ENCODE measurements around the gene C2orf92. TPM values are rescaled to one million over a fixed set of nuclear protein-coding genes. Genes with fewer than 3 reads are reported as not detected.
A peak's percentile ranks its signal among the peaks of the same experiment; 100 is the strongest.
"Not testable (repeated sequence)": the region's sequence is repeated elsewhere in the genome, so short reads cannot be mapped to it uniquely, and the experiment has no call there.

Gene C2orf92
- 2.0 TPM for polyA plus RNA-seq (2013, experiment 1 of 2)
- 2.6 TPM for polyA plus RNA-seq (2013, experiment 2 of 2)

- Histone ChIP-seq H3K4me1 (ENCODE audit: insufficient read depth, low read length) (peaks cover 5% of the 10 kb centered on the region; the same call in 1 of the 2 replicates), H3K9ac (ENCODE audit: low read depth, low read length) (no peak within 1 kb of the TSS), H3K4me3 (ENCODE audit: low read length) (no peak within 1 kb of the TSS), H3K27ac (ENCODE audit: low read depth, low read length) (no peak within 1 kb of the TSS), H3K27me3 (ENCODE audit: insufficient read depth, low read length) (no peaks in the 10 kb centered on the region), H3K36me3 (ENCODE audit: insufficient read depth, low read length) (no peaks in the 10 kb centered on the region), H3K9me3 (ENCODE audit: insufficient read depth, low read depth, low read length) (no peaks in the 10 kb centered on the region)
- 95% methylated on average over 6 of the region's 6 CpGs for WGBS
Measured at GRCh38 chr2:97669448-97669847, at the start of gene C2orf92. TSS of gene C2orf92 (plus strand) at chr2:97669713. CDS start at chr2:97669789, 76 bp downstream.

- not testable (repeated sequence) for H3K9ac ChIP-seq (ENCODE audit: low read depth, low read length); H3K9me3 ChIP-seq (ENCODE audit: insufficient read depth, low read depth, low read length); H3K27ac ChIP-seq (ENCODE audit: low read depth, low read length); H3K4me3 ChIP-seq (ENCODE audit: low read length); H3K27me3 ChIP-seq (ENCODE audit: insufficient read depth, low read length); H3K4me1 ChIP-seq (ENCODE audit: insufficient read depth, low read length); H3K36me3 ChIP-seq (ENCODE audit: insufficient read depth, low read length)
- no CpG with 5 or more reads among the region's 1 CpG for WGBS
Measured at GRCh38 chr2:97620492-97620891, 49.0 kb upstream of the C2orf92 start.

DNA sequence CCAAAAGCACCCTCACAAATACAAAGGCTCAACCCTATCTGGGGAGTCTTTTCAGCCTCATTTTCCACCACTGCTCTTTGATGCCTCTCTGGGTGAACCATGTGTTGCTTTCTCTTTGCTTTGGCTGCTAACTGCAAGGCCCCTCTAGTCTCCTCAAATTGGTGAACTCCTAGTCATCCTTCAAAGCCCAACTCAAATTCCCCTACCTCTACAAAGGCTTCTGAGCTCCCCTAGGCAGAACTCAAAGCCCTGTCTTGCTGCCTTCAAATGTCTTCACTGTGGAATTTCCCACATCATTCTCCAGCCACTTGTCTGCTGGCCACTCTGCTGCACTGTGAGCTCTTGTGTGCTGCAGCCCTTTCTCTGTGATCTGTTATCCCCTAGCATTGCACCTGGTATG is 46.5 kb upstream of the C2orf92 start:
- H3K27ac ChIP-seq (ENCODE audit: low read depth, low read length); H3K27me3 ChIP-seq (ENCODE audit: insufficient read depth, low read length): not testable (repeated sequence)

GRCh38 chr2:97625354-97626048 is 44.0 kb upstream of the C2orf92 start:
- not testable (repeated sequence) for H3K36me3 ChIP-seq (ENCODE audit: insufficient read depth, low read length); H3K4me3 ChIP-seq (ENCODE audit: low read length); H3K9ac ChIP-seq (ENCODE audit: low read depth, low read length); H3K27me3 ChIP-seq (ENCODE audit: insufficient read depth, low read length); H3K9me3 ChIP-seq (ENCODE audit: insufficient read depth, low read depth, low read length); H3K27ac ChIP-seq (ENCODE audit: low read depth, low read length); H3K4me1 ChIP-seq (ENCODE audit: insufficient read depth, low read length)
- 82% methylated on average over 1 of the region's 8 CpGs for WGBS

More for the DNA sequence above, 46.5 kb upstream of the C2orf92 start:
- not testable (repeated sequence) for H3K9me3 ChIP-seq (ENCODE audit: insufficient read depth, low read depth, low read length); H3K9ac ChIP-seq (ENCODE audit: low read depth, low read length); H3K4me1 ChIP-seq (ENCODE audit: insufficient read depth, low read length); H3K36me3 ChIP-seq (ENCODE audit: insufficient read depth, low read length); H3K4me3 ChIP-seq (ENCODE audit: low read length)

- H3K27me3 ChIP-seq (ENCODE audit: insufficient read depth, low read length); H3K4me3 ChIP-seq (ENCODE audit: low read length); H3K9me3 ChIP-seq (ENCODE audit: insufficient read depth, low read depth, low read length); H3K4me1 ChIP-seq (ENCODE audit: insufficient read depth, low read length); H3K36me3 ChIP-seq (ENCODE audit: insufficient read depth, low read length); H3K9ac ChIP-seq (ENCODE audit: low read depth, low read length); H3K27ac ChIP-seq (ENCODE audit: low read depth, low read length): not testable (repeated sequence)
- WGBS, result 92% methylated on average over 8 of the region's 8 CpGs
Measured at GRCh38 chr2:97626049-97626430, 43.5 kb upstream of the C2orf92 start.

DNA sequence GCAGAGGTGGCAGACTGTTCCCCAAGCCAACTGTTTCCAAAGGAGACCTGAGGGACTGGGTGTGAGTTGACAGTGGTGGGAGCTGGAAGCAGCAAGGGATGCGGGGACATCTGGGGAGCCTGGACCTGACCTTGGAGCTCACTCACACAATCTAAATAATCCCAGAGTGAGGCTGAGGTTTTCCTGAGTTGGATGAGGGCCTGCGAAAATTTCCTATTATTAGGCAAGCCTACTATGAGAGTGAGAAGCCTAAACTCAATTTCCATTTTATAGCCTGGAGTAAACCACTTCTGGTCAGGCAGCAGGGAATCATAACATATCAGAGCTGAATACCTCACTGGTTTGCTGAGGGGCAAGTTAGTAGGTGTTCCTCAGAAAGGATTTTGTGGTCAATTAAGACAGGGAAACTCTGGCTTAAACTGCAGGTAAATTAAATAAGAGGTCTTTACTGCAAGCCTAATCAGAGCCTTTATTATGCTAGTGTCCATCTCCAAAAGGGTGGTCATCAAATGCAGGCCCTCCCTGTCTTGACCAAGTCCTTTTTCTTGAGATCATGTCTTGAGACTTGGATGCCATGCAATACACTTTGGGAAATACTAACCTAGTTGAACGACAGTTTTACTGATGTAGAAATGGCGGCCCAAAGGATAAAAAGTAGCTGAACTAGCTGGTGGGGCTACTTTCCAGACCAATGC is 25.3 kb upstream of the C2orf92 start:
- H3K4me3 ChIP-seq (ENCODE audit: low read length), result no peak overlapping the region
- no peak overlapping the region for H3K27ac ChIP-seq (ENCODE audit: low read depth, low read length)
- H3K27me3 ChIP-seq (ENCODE audit: insufficient read depth, low read length), result no peaks in the 10 kb centered on the region
- H3K36me3 ChIP-seq (ENCODE audit: insufficient read depth, low read length), result peaks cover 23% of the 10 kb centered on the region
- H3K9ac ChIP-seq (ENCODE audit: low read depth, low read length), result no peak overlapping the region
- H3K4me1 ChIP-seq (ENCODE audit: insufficient read depth, low read length), result peaks cover 8% of the 10 kb centered on the region; the same call in 1 of the 2 replicates
- no peaks in the 10 kb centered on the region for H3K9me3 ChIP-seq (ENCODE audit: insufficient read depth, low read depth, low read length)
- 97% methylated on average over 3 of the region's 4 CpGs for WGBS

GRCh38 chr2:97645112-97645694 is 24.3 kb upstream of the C2orf92 start:
- Histone ChIP-seq H3K4me3 (ENCODE audit: low read length) (peak overlapping the region; percentile 85), H3K9ac (ENCODE audit: low read depth, low read length) (peak overlapping the region; percentile 69), H3K27me3 (ENCODE audit: insufficient read depth, low read length) (no peaks in the 10 kb centered on the region), H3K27ac (ENCODE audit: low read depth, low read length) (peak overlapping the region; percentile 85), H3K4me1 (ENCODE audit: insufficient read depth, low read length) (peaks cover 8% of the 10 kb centered on the region; the same call in 1 of the 2 replicates), H3K9me3 (ENCODE audit: insufficient read depth, low read depth, low read length) (no peaks in the 10 kb centered on the region), H3K36me3 (ENCODE audit: insufficient read depth, low read length) (peaks cover 31% of the 10 kb centered on the region)
- WGBS, result 7% methylated on average over 19 of the region's 19 CpGs

DNA sequence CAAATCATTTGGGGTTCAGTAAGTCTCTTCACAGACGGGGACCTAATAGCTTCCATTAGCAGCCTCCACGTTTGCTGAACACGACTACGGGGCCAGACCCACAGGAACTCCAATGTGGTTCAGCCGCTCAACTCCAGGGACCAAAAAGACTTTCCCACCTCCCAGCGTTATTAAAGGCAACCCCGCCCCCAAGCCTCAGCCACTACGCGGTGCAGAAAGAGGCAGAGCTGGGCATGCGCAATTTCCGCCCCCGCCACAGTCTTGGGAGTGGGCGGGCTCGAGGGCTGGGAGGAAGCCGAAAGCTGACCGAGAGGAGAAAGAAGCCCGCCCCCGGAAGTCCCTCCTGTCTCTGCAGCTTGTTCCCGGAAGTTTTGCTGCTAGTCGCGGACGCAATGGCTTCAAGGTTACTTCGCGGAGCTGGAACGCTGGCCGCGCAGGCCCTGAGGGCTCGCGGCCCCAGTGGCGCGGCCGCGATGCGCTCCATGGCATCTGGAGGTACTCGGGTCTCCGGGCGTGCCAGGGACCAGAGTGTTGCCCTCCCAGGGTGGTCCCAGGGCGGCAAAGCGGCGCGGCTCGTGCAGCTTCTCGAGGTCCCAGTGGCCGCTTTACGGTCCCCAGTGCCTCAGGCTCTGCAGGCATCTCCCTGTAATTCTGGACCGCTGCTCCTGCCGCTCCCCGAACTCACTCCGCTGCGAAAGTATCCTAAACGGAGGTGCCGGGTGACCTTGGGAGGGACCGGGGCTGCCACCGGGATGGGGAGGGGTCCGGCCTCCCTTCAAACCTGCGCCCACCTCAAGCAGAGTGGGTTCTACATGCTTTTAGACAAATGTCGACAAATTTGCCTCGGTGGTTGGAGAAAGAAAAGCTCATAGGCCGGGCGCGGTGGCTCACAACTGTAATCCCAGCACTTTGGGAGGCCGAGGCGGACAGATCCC is 23.6 kb upstream of the C2orf92 start, which contains the start of gene COX5B:
TSS of gene COX5B (plus strand) at position 368 of the 935 bp plus-strand sequence. CDS start at position 393, 25 bp downstream.
- H3K4me1 ChIP-seq (ENCODE audit: insufficient read depth, low read length), result peaks cover 8% of the 10 kb centered on the region; the same call in 1 of the 2 replicates
- WGBS, result 2% methylated on average over 63 of the region's 63 CpGs

DNA sequence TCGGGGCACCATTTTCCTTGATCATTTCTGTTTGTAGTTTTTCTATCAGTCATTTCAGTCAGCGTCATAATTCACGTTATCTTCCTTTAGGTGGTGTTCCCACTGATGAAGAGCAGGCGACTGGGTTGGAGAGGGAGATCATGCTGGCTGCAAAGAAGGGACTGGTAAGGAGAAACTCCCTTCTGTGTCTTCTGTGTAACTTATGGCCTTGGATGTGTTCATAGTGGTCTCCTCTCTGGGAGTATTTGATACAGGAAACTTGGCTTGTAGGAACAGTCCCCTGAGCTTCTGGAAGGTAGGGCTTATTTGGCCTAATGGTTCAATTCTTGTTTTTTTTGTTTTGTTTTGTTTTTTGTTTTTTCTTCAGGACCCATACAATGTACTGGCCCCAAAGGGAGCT is 22.5 kb upstream of the C2orf92 start:
- Histone ChIP-seq H3K4me3 (ENCODE audit: low read length) (peak overlapping the region; percentile 85), H3K9me3 (ENCODE audit: insufficient read depth, low read depth, low read length) (no peaks in the 10 kb centered on the region), H3K27ac (ENCODE audit: low read depth, low read length) (no peak overlapping the region), H3K36me3 (ENCODE audit: insufficient read depth, low read length) (peaks cover 31% of the 10 kb centered on the region), H3K9ac (ENCODE audit: low read depth, low read length) (no peak overlapping the region), H3K27me3 (ENCODE audit: insufficient read depth, low read length) (no peaks in the 10 kb centered on the region), H3K4me1 (ENCODE audit: insufficient read depth, low read length) (peaks cover 8% of the 10 kb centered on the region; the same call in 1 of the 2 replicates)
- WGBS, result 91% methylated on average over 4 of the region's 4 CpGs

More for the DNA sequence above, 23.6 kb upstream of the C2orf92 start, which contains the start of gene COX5B:
- Histone ChIP-seq H3K9ac (ENCODE audit: low read depth, low read length) (peak within 1 kb of the TSS; percentile 85), H3K36me3 (ENCODE audit: insufficient read depth, low read length) (peaks cover 31% of the 10 kb centered on the region), H3K4me3 (ENCODE audit: low read length) (peak within 1 kb of the TSS; percentile 85), H3K27ac (ENCODE audit: low read depth, low read length) (peak within 1 kb of the TSS; percentile 85), H3K9me3 (ENCODE audit: insufficient read depth, low read depth, low read length) (no peaks in the 10 kb centered on the region), H3K27me3 (ENCODE audit: insufficient read depth, low read length) (no peaks in the 10 kb centered on the region)

DNA sequence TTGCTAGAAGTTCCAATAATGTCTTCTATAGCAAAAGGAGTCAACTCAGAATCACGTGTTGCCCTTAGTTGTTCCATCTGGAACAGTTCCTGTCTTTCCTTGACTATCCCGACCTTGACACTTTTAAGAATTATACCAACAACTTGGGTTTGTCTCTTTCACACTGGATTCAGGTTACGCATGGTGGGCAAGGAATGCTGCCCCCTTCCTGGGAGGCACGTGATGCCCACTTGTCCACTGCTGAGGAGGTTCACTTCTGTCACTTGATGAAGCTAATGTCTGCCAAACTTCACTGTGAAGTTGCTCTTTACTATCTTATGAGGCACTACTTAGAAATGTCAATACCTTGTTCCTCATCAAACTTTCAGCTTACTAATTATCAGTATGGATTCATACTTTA is 18.4 kb upstream of the C2orf92 start:
- no peaks in the 10 kb centered on the region for H3K27me3 ChIP-seq (ENCODE audit: insufficient read depth, low read length)
- no peak overlapping the region for H3K9ac ChIP-seq (ENCODE audit: low read depth, low read length)
- H3K36me3 ChIP-seq (ENCODE audit: insufficient read depth, low read length), result peaks cover 43% of the 10 kb centered on the region
- no peak overlapping the region for H3K27ac ChIP-seq (ENCODE audit: low read depth, low read length)
- H3K4me3 ChIP-seq (ENCODE audit: low read length), result no peak overlapping the region
- 90% methylated on average over 4 of the region's 4 CpGs for WGBS
- no peaks in the 10 kb centered on the region; the same call in 1 of the 2 replicates for H3K4me1 ChIP-seq (ENCODE audit: insufficient read depth, low read length)
- H3K9me3 ChIP-seq (ENCODE audit: insufficient read depth, low read depth, low read length), result no peaks in the 10 kb centered on the region

Measured in HUES64 (cell line).